H1 (cell line): ENCODE results near the gene CLP1. TPM values are rescaled to one million over a fixed set of nuclear protein-coding genes. Genes with fewer than 3 reads are reported as not detected.

Experiments used
- CHD1 ChIP-seq: IDR thresholded peaks from 2 replicates; pipeline ENCODE4 v1.6.1; 2012; ENCODE audit warnings: low read depth, low read length, improper control_type of control experiment
- HDAC2 ChIP-seq, 2 experiments: fragments of 300-600 bp in 1 of 2; sonication (generic) in 1 of 2; IDR thresholded peaks; 2 replicates each; pipeline ENCODE4 v1.6.1; 2011 to 2012; ENCODE audit warnings: low read depth in 2 of 2, low read length in 2 of 2, mild to moderate bottlenecking in 2 of 2, moderate library complexity in 2 of 2, borderline replicate concordance in 1 of 2, inconsistent platforms in 1 of 2
- polyA plus RNA-seq, 7 experiments: library from polyadenylated mRNA; depleted of rRNA in 3 of 7; stranded (reverse) in 5 of 7; unstranded in 2 of 7; fragments of >200 nt in 5 of 7; fragments of 200-250 nt in 2 of 7; gene quantifications; 1 replicate in 5 of 7; 2 replicates in 1 of 7; 4 replicates in 1 of 7; pipeline versions ENCODE4 v1.2.1 to v1.2.3, GENCODE V29; 2011 to 2013; ENCODE audit warnings: missing spikeins in 2 of 7, mixed read lengths in 2 of 7
- total RNA-seq: library from RNA; stranded (reverse); fragmentation: NEBNext Ultra II Directional; extraction: Animal tissue kit (Norgen Biotek cat#: 25700); gene quantifications from 2 replicates; pipeline ENCODE4 v1.2.1, GENCODE V29; 2021

The CLP1 gene
- total and polyA plus RNA-seq, 2 of the 8 experiments (the other 6 are each of a cell fraction or from before 2014, with no cell fraction given): 29.4 to 29.9 TPM

- TF ChIP-seq HDAC2 (IDR thresholded peaks at IDR 0.05; ENCODE audit: borderline replicate concordance in 1 of 2, low read depth in 2 of 2, low read length in 2 of 2): no peak; a peak in 1 of 4 replicates
- no peak for TF ChIP-seq CHD1
Measured at GRCh38 chr11:57667736-57668433, 10.3 kb downstream of the CLP1 start, which contains the start of gene ZDHHC5 (continued).
